Endothelial cell of umbilical vein (primary cell): Measurements from ENCODE around the gene SMARCC2. TPM values are rescaled to one million over a fixed set of nuclear protein-coding genes. Genes with fewer than 3 reads are reported as not detected.

Experiments used
- BruUV-seq: library from RNA; stranded (reverse); fragments of 400-500 nt; replicated peaks from 2 replicates; lab custom pipeline; 2021; lab: Mats Ljungman, UMichigan
- CTCF ChIA-PET: fragments of 300-600, 350-600 bp; sonication (Branson Sonifier 250); formaldehyde crosslinking; loops from one replicate; lab custom pipeline; 2021; ENCODE audit warnings: antibody characterized with exemption, inconsistent platforms; lab: Charles Lee
- POLR2A ChIA-PET: fragments of 300-600, 350-600 bp; sonication (Branson Sonifier 250); formaldehyde crosslinking; loops from one replicate; lab custom pipeline; 2021; ENCODE audit warnings: antibody characterized with exemption, inconsistent platforms; lab: Charles Lee
- DNase-seq: peaks from one replicate; pipeline ENCODE4 v3.0.0-alpha.2; 2011; ENCODE audit warnings: low read depth, low spot score
- FAIRE-seq: peaks from 2 replicates; lab custom pipeline; 2011; peaks lifted over from hg19 to GRCh38; lab: Jason Lieb, UNC
- H2AFZ ChIP-seq: 2 replicates; pipeline ENCODE4 v1.6.0; 2012; ENCODE audit warnings: low read depth, low read length, control low read depth, inconsistent platforms
- H3K27ac ChIP-seq: 2 replicates; pipeline ENCODE4 v1.5.1; 2011; ENCODE audit warnings: low read depth, mild to moderate bottlenecking, control low read depth, low read length, moderate library complexity; ENCODE audit not compliant: insufficient read depth
- H3K27me3 ChIP-seq, 2 experiments: 2 replicates each; pipeline versions ENCODE4 v1.6.0 to v1.6.1; 2011; ENCODE audit warnings: low read length in 2 of 2, mixed read lengths in 1 of 2; ENCODE audit not compliant: control insufficient read depth in 2 of 2, insufficient read depth in 2 of 2
- H3K36me3 ChIP-seq, 2 experiments: 2 replicates in 1 of 2; 3 replicates in 1 of 2; pipeline ENCODE4 v1.5.1; 2011; ENCODE audit warnings: low read length in 2 of 2, mild to moderate bottlenecking in 1 of 2, moderate library complexity in 1 of 2; ENCODE audit not compliant: control insufficient read depth in 2 of 2, insufficient read depth in 2 of 2; ENCODE audit errors: extremely low read depth in 1 of 2
- H3K4me1 ChIP-seq: 3 replicates; pipeline ENCODE4 v1.5.1; 2011; ENCODE audit warnings: mild to moderate bottlenecking, low read length; ENCODE audit not compliant: control insufficient read depth, insufficient read depth; ENCODE audit errors: extremely low read depth
- H3K4me2 ChIP-seq: 2 replicates; pipeline ENCODE4 v1.6.1; 2011; ENCODE audit warnings: low read length, control low read depth, mixed read lengths; ENCODE audit not compliant: insufficient read depth
- H3K4me3 ChIP-seq, 3 experiments: fragments of 200-600 bp in 1 of 3; sonication (generic), shearing (Covaris generic) in 1 of 3; replicated peaks in 1 of 3; 2 replicates each; pipeline ENCODE4 v1.5.1; 2011 to 2016; ENCODE audit warnings: control low read depth in 3 of 3, low read length in 3 of 3, mild to moderate bottlenecking in 2 of 3, inconsistent platforms in 1 of 3, low read depth in 1 of 3, moderate library complexity in 1 of 3; ENCODE audit not compliant: insufficient read depth in 1 of 3
- H3K79me2 ChIP-seq: 2 replicates; pipeline ENCODE4 v1.6.0; 2012; ENCODE audit warnings: low read length, inconsistent platforms; ENCODE audit not compliant: control insufficient read depth, insufficient read depth
- H3K9ac ChIP-seq: replicated peaks from 2 replicates; pipeline ENCODE3; 2011; ENCODE audit warnings: low read length, control low read depth; ENCODE audit not compliant: insufficient read depth; ENCODE audit errors: extremely low read depth
- H3K9me1 ChIP-seq: replicated peaks from 3 replicates; pipeline ENCODE4 v1.6.0; 2011; ENCODE audit warnings: mild to moderate bottlenecking, low read length; ENCODE audit not compliant: control insufficient read depth, insufficient read depth; ENCODE audit errors: extremely low read depth
- H3K9me3 ChIP-seq: replicated peaks from 2 replicates; pipeline ENCODE4 v1.5.1; 2012; ENCODE audit warnings: low read length, inconsistent platforms; ENCODE audit not compliant: control insufficient read depth, insufficient read depth
- H4K20me1 ChIP-seq: replicated peaks from 2 replicates; pipeline ENCODE3; 2011; ENCODE audit warnings: mild to moderate bottlenecking, low read length; ENCODE audit not compliant: control insufficient read depth, insufficient read depth; ENCODE audit errors: extremely low read depth
- EZH2 ChIP-seq: IDR thresholded peaks from 2 replicates; pipeline ENCODE4 v1.6.1; 2012; ENCODE audit warnings: borderline replicate concordance, low read depth, mild to moderate bottlenecking, moderate library complexity, low read length, inconsistent platforms; ENCODE audit not compliant: severe bottlenecking
- FOS ChIP-seq: IDR thresholded peaks from 2 replicates; pipeline ENCODE4 v1.6.1; 2011; ENCODE audit warnings: mild to moderate bottlenecking, low read length, moderate library complexity, borderline replicate concordance; ENCODE audit not compliant: insufficient read depth
- GATA2 ChIP-seq: IDR thresholded peaks from 2 replicates; pipeline ENCODE4 v1.7.0; 2011; ENCODE audit warnings: low read depth, mild to moderate bottlenecking, moderate library complexity, mixed read lengths, low read length; ENCODE audit not compliant: insufficient read length, insufficient read depth
- JUN ChIP-seq: IDR thresholded peaks from 2 replicates; pipeline ENCODE4 v1.6.1; 2011; ENCODE audit warnings: borderline replicate concordance, low read depth; ENCODE audit not compliant: insufficient read length, insufficient read depth
- MYC ChIP-seq: IDR thresholded peaks from one replicate; pipeline ENCODE4 v1.6.1; 2011; ENCODE audit warnings: mild to moderate bottlenecking, low read depth, low read length
- POLR2A ChIP-seq: IDR thresholded peaks from 2 replicates; pipeline ENCODE4 v1.6.1; 2012; ENCODE audit warnings: low read depth, mild to moderate bottlenecking, control low read depth, low read length
- POLR2AphosphoS5 ChIP-seq: IDR thresholded peaks from 2 replicates; pipeline ENCODE4 v1.6.1; 2012; ENCODE audit warnings: low read depth, mild to moderate bottlenecking, control low read depth, low read length, moderate library complexity; ENCODE audit not compliant: insufficient read depth
- dilution Hi-C: fragments of 300-500 bp; cut with MboI; formaldehyde crosslinking; loops from one replicate; pipeline ENCODE4 v1.15.0; 2019; ENCODE audit warnings: low sequenced_read_pairs; ENCODE audit not compliant: extremely low pct_ligation_motif_present
- intact Hi-C: fragments of 100-400 bp; cut with micrococcal nuclease; formaldehyde crosslinking; loops from one replicate; pipeline ENCODE4 v1.10.0; 2022
- polyA plus RNA-seq, 4 experiments: library from polyadenylated mRNA; depleted of rRNA in 3 of 4; stranded (reverse) in 3 of 4; unstranded in 1 of 4; fragments of >200 nt; gene quantifications; 2 replicates each; pipeline versions ENCODE4 v1.2.1 to v1.2.3, GENCODE V29; 2011 to 2012; ENCODE audit warnings: missing spikeins in 1 of 4
- total RNA-seq: library from RNA; stranded (reverse); gene quantifications from 2 replicates; pipeline ENCODE4 v1.2.3, GENCODE V29; 2021
- TF ChIP-seq, protein P1 (sequence below): IDR thresholded peaks from 2 replicates; pipeline ENCODE4 v1.6.1; 2011; ENCODE audit not compliant: insufficient read depth, insufficient read length
- TF ChIP-seq, protein P2 (sequence below), 2 donors: IDR thresholded peaks; 1 replicate in 1 of 2; 2 replicates in 1 of 2; pipeline ENCODE4 v1.5.1; 2011; ENCODE audit warnings: low read length in 2 of 2, mild to moderate bottlenecking in 2 of 2, moderate library complexity in 2 of 2, control low read depth in 1 of 2, inconsistent platforms in 1 of 2, low read depth in 1 of 2; ENCODE audit not compliant: insufficient read depth in 1 of 2; ENCODE audit errors: extremely low read depth in 1 of 2

The SMARCC2 gene
- total and polyA plus RNA-seq, 2 donors (not counting 3 experiments of a cell fraction or from before 2014, with no cell fraction given): 51.9 to 121 TPM

DNA sequence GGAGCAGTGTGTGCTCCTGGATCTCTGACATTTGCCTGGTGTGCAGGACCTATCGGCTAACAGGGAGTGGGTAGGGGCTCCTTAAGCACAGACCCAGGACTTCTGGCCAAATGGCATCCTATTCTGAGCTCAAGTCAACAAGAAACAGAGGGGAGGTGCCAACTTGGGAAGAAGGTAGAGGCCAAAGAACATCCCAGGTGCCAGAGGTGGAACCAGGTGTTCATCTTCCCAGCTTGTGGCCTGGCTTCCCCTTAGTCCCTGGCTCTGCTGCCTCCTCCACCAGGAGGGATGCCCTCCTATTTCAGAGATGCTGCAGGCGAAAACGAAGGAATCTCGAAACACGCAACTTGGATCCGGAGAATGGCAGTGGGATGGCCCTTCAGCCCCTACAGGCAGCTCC is 46.8 kb upstream of the SMARCC2 start:
- Histone ChIP-seq H3K27me3 (no peaks in the 10 kb centered on the region), H3K9me1 (no peaks in the 10 kb centered on the region), H3K79me2 (no peaks in the 10 kb centered on the region), H3K9me3 (no peaks in the 10 kb centered on the region), H3K36me3 (peaks cover 6 to 22% of the 10 kb centered on the region in 2 experiments), H3K4me1 (no peaks in the 10 kb centered on the region), H3K4me3 (no peak overlapping the region), H4K20me1 (no peaks in the 10 kb centered on the region), H3K4me2 (no peak overlapping the region), H3K27ac (no peak overlapping the region), H3K9ac (no peak overlapping the region), H2AFZ (no peak overlapping the region)
- BruUV-seq: no TSS peak
- CTCF ChIA-PET: interaction anchor here (0.9 to 2.0 kb wide), 2 partner anchors 13 to 47 kb away, joined by 3 to 6 read pairs; partner anchors contain the start of genes RNF41 and SMARCC2
- no peak for TF ChIP-seq GATA2
- TF ChIP-seq POLR2A: no peak
- TF ChIP-seq, protein P1, sequence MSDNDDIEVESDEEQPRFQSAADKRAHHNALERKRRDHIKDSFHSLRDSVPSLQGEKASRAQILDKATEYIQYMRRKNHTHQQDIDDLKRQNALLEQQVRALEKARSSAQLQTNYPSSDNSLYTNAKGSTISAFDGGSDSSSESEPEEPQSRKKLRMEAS: no peak
- POLR2A ChIA-PET: no interaction called here
- no peak for FAIRE-seq
- dilution Hi-C loops: no loop called here
- intact Hi-C loops: no loop called here
- no peak for DNase-seq

DNA sequence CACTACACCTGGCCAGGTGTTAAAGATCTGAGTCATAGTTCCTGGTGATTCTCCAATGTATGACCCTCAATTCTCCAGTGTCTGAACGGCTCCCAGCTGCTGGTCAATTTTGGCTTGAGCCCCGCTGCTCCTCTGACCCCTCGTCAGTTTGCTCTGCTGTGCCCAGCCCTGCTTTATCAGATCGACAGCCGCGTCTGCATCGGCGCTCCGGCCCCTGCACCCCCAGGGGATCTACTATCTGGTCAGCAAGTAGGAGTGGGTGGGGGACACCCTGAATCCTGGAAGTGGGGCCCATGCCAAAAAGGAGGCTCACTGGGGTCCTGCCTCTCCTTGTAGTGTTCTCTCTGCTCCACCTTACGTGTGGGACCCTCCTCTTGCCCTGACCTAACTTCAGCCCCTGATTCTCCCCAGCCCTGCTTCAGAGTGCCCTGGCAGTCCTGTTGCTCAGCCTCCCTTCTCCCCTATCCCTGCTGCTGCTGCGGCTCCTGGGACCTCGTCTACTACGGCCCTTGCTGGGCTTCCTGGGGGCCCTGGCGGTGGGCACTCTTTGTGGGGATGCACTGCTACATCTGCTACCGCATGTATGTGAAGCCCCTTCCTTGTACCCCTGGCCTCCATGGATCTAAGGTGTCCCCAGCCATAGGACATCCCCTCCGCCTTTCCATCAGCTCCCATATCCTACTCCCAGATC is 45.6 kb upstream of the SMARCC2 start:
- ChIA-PET POLR2A (no interaction called here), CTCF (no interaction called here)
- dilution Hi-C loops (no loop called here), intact Hi-C loops (no loop called here)
- Histone ChIP-seq H3K4me3 (no peak overlapping the region), H3K9me3 (no peaks in the 10 kb centered on the region), H3K27ac (no peak overlapping the region), H3K4me1 (no peaks in the 10 kb centered on the region), H3K36me3 (peaks cover 3 to 15% of the 10 kb centered on the region in 2 experiments), H3K4me2 (no peak overlapping the region), H4K20me1 (no peaks in the 10 kb centered on the region), H3K9ac (no peak overlapping the region), H2AFZ (no peak overlapping the region), H3K27me3 (no peaks in the 10 kb centered on the region), H3K79me2 (no peaks in the 10 kb centered on the region), H3K9me1 (no peaks in the 10 kb centered on the region)
- no peak for FAIRE-seq
- no TSS peak for BruUV-seq
- no peak for DNase-seq
- TF ChIP-seq POLR2AphosphoS5 (no peak), GATA2 (no peak), POLR2A (no peak), FOS (no peak), JUN (no peak), EZH2 (no peak), MYC (no peak)
- TF ChIP-seq, protein P2, sequence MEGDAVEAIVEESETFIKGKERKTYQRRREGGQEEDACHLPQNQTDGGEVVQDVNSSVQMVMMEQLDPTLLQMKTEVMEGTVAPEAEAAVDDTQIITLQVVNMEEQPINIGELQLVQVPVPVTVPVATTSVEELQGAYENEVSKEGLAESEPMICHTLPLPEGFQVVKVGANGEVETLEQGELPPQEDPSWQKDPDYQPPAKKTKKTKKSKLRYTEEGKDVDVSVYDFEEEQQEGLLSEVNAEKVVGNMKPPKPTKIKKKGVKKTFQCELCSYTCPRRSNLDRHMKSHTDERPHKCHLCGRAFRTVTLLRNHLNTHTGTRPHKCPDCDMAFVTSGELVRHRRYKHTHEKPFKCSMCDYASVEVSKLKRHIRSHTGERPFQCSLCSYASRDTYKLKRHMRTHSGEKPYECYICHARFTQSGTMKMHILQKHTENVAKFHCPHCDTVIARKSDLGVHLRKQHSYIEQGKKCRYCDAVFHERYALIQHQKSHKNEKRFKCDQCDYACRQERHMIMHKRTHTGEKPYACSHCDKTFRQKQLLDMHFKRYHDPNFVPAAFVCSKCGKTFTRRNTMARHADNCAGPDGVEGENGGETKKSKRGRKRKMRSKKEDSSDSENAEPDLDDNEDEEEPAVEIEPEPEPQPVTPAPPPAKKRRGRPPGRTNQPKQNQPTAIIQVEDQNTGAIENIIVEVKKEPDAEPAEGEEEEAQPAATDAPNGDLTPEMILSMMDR (IDR thresholded peaks at IDR 0.05; ENCODE audit: extremely low read depth in 1 of 2, insufficient read depth in 1 of 2, low read depth in 1 of 2, low read length in 2 of 2): no peak
- TF ChIP-seq, protein P1: no peak
